Spinal cord (tissue), 10 donors: ENCODE results near the gene AATK. TPM values are rescaled to one million over a fixed set of nuclear protein-coding genes. Genes with fewer than 3 reads are reported as not detected.

ENCODE experiments used
- DNase-seq, 6 donors: peaks; one replicate each; pipeline versions ENCODE4 v3.0.0 to v3.0.0-alpha.2; 2013 to 2015; ENCODE audit warnings: low spot score in 6 of 6, low read depth in 4 of 6
- H3K27ac ChIP-seq: one replicate; pipeline ENCODE4 v1.5.1; 2013; ENCODE audit warnings: low read depth, low read length, control low read depth
- H3K27me3 ChIP-seq: one replicate; pipeline ENCODE4 v1.6.1; 2013; ENCODE audit warnings: low read length; ENCODE audit not compliant: control insufficient read depth, insufficient read depth
- H3K36me3 ChIP-seq: one replicate; pipeline ENCODE4 v1.6.1; 2013; ENCODE audit warnings: low read length; ENCODE audit not compliant: control insufficient read depth, insufficient read depth
- H3K4me1 ChIP-seq: one replicate; pipeline ENCODE4 v1.6.1; 2013; ENCODE audit warnings: low read length; ENCODE audit not compliant: control insufficient read depth, insufficient read depth
- H3K4me3 ChIP-seq: one replicate; pipeline ENCODE4 v1.5.1; 2013; ENCODE audit warnings: low read depth, low read length, control low read depth
- H3K9me3 ChIP-seq: one replicate; pipeline ENCODE4 v1.6.1; 2013; ENCODE audit warnings: low read length; ENCODE audit not compliant: control insufficient read depth, insufficient read depth
- whole genome bisulfite sequencing: methylation state at CpG from one replicate; pipeline ENCODE4 v1.1.5; 2013; ENCODE audit warnings: missing lambda C conversion rate; ENCODE audit not compliant: insufficient coverage; 5-methylcytosine and 5-hydroxymethylcytosine counted together
- polyA plus RNA-seq, 2 donors: library from polyadenylated mRNA; unstranded; fragments of 120-200 nt; gene quantifications; one replicate each; pipeline ENCODE4 v1.2.1, GENCODE V29; 2013; ENCODE audit not compliant: insufficient read length in 2 of 2
- total RNA-seq, 2 donors: library from RNA; depleted of rRNA in 1 of 2; stranded (reverse); fragments of 120-200 nt in 1 of 2; fragments of >200 nt in 1 of 2; gene quantifications; one replicate each; pipeline versions ENCODE4 v1.2.3 to v1.2.4, GENCODE V29; 2013 to 2014
- donor health status: healthy.

AATK gene
- total and polyA plus RNA-seq, 4 donors, result 41.9 to 149 (median 111) TPM

DNA sequence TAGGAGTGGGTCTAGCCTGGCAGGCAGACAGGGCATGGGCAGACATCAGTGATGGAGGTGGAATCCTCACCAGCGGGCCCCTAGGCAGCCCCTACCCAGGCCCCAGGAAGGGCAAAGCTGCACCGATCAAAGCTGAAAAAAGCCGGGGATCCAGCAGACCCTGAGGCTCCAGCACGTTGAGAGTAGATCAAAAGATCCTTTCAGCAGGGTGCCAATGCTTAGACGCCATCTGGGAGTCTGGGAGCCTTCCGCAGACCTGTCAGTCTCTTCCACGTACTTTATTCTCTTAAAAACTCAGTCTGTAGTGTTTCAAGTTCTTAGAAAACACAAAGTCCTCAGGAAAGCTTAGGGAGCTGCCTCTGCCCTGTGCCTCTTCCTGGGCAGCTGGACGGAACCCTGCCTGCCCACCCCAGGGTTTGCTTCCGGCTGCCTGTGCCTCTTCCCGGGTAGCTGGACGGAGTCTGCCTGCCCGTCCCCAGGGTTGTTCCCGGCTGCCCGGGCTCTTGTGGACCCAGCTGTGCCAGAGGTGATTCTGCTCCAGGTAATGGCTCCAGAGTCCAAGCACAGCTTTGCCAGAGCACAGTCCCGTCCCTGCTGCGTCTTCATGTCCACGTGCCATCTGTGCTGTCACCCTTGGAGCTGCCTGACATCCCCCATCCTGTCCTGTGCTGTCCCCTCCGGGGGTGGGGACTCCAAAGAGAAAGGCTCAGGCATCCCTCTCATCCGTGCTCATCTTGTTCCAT is 51.5 kb downstream of the AATK start:
- 54% methylated on average over 19 of the region's 19 CpGs for WGBS
- peaks cover 99% of the 10 kb centered on the region for H3K36me3 ChIP-seq
- H3K4me3 ChIP-seq, result no peak overlapping the region
- no peaks in the 10 kb centered on the region for H3K9me3 ChIP-seq
- peak in 1 of 6 donors; percentile 63 for DNase-seq
- peaks cover 83% of the 10 kb centered on the region for H3K4me1 ChIP-seq
- H3K27me3 ChIP-seq, result no peaks in the 10 kb centered on the region
- peak overlapping the region; percentile 36 for H3K27ac ChIP-seq

DNA sequence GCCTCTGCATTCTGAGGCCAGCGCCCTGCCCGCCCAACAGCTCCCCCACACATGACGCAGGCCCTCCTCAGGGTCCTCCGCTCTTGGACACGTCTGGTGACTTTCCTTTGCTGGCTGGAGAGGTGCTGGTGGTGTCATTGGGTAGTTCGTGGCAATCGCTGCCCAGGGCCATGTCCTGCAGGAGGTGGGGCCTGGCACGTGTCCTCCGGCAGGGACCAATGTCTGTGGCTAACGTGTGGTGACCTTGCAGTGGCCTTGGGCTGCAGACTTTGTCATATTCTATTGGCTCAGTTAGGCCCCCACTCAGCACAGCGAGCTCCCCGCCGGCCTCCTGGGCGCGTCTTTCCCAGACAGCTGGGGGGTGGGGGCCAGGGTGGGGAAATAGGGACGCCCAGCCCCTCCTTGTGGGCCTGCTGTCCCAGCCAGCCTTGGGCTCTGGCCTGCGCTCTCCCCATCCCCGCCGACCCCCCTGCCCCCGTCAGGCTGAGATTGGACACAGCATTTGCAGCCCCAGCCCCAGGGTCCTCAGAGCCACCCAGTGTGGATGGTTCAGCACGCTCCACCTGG is 52.8 kb downstream of the AATK start:
- Histone ChIP-seq H3K36me3 (peaks cover 100% of the 10 kb centered on the region), H3K4me1 (peaks cover 81% of the 10 kb centered on the region), H3K4me3 (no peak overlapping the region), H3K27ac (no peak overlapping the region), H3K9me3 (no peaks in the 10 kb centered on the region), H3K27me3 (no peaks in the 10 kb centered on the region)
- no peak for DNase-seq
- WGBS, result 79% methylated on average over 13 of the region's 21 CpGs

DNA sequence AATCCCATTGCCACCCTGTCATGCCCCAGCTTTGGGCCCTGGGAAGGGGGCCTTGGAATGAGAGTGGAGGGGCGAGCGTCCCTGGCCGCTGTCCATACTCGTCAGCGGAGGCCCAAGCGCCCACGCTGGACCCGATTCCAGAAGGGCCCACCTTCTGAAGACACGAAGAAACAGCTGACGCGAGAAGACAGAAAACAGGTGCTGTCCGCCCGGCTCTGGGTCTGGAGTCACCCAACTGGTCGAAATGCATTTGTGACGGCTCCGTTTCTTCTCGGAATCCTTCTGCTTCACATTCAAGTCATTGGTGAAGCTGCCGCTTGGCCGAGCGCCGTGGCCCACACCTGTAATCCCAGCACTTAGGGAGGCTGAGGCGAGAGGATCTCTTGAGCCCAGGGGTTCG is 53.6 kb downstream of the AATK start:
- Histone ChIP-seq H3K27ac (no peak overlapping the region), H3K36me3 (peaks cover 100% of the 10 kb centered on the region), H3K27me3 (no peaks in the 10 kb centered on the region), H3K4me3 (no peak overlapping the region), H3K9me3 (no peaks in the 10 kb centered on the region), H3K4me1 (peaks cover 73% of the 10 kb centered on the region)
- WGBS, result 93% methylated on average over 23 of the region's 23 CpGs
- DNase-seq, result no peak

DNA sequence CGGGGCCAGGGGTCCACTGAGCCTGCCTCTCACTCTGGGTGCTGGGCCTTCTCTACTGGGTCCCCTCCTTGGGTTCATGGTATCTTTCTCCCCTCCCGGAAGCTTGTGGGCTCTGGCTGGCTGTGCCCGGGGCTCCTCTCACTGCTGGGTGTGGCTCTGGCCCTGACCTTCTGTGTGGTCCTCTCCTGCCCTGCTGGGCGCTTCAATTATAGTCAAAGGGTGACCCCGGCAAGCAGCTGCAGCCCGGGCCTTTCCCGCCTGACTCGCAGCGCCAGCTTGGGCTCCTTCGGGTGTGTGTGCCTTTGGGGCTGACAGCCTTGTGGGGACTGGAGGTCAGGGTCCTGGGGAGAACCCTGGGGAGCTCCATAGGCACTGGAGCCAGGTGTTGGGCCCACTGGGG is 55.0 kb downstream of the AATK start:
- Histone ChIP-seq H3K36me3 (peaks cover 100% of the 10 kb centered on the region), H3K27ac (no peak overlapping the region), H3K4me1 (peaks cover 60% of the 10 kb centered on the region), H3K27me3 (no peaks in the 10 kb centered on the region), H3K4me3 (no peak overlapping the region), H3K9me3 (no peaks in the 10 kb centered on the region)
- DNase-seq, result no peak
- WGBS, result 71% methylated on average over 10 of the region's 10 CpGs

DNA sequence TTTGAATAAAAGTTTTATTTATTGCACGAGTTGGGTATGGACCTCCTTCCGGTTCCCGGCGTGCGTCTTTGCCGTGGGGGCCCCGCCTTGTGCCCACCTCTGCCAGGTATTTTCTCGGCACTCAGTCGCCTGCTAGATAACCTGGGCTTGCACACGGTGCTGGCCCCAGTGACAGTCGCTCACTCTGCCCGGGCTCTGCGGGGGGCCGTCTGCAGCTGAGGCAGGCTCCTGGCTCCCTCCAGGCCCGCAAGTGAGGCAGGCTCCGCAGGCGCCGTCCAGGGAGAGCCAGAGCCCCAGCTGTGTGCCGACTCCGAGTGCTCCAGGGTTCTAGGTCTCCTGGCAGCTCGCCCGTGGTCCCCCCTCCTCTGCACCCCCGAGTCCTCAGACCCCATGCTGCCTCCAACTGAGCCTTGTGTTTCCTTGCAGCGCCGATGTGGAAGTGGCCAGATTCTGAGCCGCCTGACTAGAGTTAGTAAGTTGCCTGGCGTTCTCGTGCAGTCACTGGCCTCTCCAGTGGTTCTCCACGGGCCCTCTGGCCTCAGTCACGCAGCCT is 55.5 kb downstream of the AATK start:
- H3K27me3 ChIP-seq, result no peaks in the 10 kb centered on the region
- peaks cover 100% of the 10 kb centered on the region for H3K36me3 ChIP-seq
- H3K4me1 ChIP-seq, result peaks cover 55% of the 10 kb centered on the region
- WGBS, result 54% methylated on average over 27 of the region's 30 CpGs
- no peak overlapping the region for H3K4me3 ChIP-seq
- H3K9me3 ChIP-seq, result no peaks in the 10 kb centered on the region
- DNase-seq, result no peak
- peak overlapping the region; percentile 3 for H3K27ac ChIP-seq

DNA sequence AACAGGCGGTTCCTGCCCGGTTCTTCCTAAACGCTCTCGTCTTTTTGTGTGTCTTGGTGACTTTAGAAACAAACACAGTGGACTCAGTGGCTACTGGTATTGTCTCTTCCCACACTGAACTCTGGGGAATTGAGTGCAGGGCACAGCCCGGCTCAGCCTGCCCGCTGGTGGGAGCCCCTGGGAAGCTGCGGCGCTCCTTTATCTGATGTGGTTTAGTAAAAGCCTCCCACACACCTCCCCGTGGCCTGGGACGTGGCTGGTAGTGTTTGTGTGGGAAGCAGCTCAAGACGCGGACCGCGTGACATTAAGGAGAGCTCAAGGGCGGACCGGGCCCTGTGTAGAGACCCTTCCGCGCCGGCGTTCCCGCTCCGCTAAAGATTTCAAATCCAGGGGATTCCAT is 56.1 kb downstream of the AATK start:
- Histone ChIP-seq H3K9me3 (no peaks in the 10 kb centered on the region), H3K27ac (peak overlapping the region; percentile 6), H3K4me3 (no peak overlapping the region), H3K36me3 (peaks cover 100% of the 10 kb centered on the region), H3K27me3 (no peaks in the 10 kb centered on the region), H3K4me1 (peaks cover 48% of the 10 kb centered on the region)
- 63% methylated on average over 2 of the region's 22 CpGs for whole genome bisulfite sequencing
- no peak for DNase-seq

DNA sequence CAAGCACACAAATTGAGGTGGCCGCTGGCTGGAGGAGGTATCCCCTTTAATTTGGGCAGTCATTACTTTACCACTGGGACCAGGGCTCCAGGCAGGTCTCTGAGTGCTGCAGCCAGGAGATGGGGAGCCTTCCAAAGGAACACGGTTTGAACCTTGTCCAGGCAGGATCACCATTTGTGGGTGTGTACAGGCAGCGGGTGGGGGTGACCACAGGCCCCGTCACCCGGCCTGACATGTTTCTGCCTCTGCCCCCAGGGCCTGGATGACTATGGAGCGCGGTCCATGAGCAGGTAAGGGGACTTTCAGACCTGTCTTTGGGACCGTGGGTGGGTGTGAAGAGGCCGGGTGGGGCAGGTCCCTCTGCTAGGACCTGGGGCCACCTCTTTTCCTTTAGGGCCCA is 57.8 kb downstream of the AATK start:
- Histone ChIP-seq H3K4me3 (no peak overlapping the region), H3K27ac (no peak overlapping the region), H3K9me3 (no peaks in the 10 kb centered on the region), H3K36me3 (peaks cover 100% of the 10 kb centered on the region), H3K4me1 (peaks cover 38% of the 10 kb centered on the region), H3K27me3 (no peaks in the 10 kb centered on the region)
- DNase-seq, result no peak
- WGBS, result 87% methylated on average over 7 of the region's 9 CpGs

DNA sequence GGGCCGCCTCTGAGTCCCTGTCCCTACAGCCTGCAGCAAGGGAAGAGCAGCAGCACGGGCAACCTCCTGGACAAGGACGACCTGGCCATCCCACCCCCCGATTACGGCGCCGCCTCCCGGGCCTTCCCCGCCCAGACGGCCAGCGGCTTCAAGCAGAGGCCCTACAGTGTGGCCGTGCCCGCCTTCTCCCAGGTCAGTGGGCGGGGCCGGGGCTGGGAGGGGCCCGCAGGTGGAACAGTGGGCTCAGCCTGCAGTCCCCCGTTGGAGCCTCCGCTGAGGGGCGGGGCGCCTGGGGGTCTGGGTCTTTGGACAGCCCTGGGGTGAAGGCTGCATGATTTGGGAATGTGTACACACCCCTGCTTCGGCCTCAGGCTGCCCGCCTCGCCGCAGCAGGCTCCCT is 59.3 kb downstream of the AATK start:
- Histone ChIP-seq H3K27me3 (no peaks in the 10 kb centered on the region), H3K27ac (no peak overlapping the region), H3K9me3 (no peaks in the 10 kb centered on the region), H3K36me3 (peaks cover 100% of the 10 kb centered on the region), H3K4me3 (no peak overlapping the region), H3K4me1 (peaks cover 34% of the 10 kb centered on the region)
- 92% methylated on average over 23 of the region's 24 CpGs for WGBS
- DNase-seq, result no peak

DNA sequence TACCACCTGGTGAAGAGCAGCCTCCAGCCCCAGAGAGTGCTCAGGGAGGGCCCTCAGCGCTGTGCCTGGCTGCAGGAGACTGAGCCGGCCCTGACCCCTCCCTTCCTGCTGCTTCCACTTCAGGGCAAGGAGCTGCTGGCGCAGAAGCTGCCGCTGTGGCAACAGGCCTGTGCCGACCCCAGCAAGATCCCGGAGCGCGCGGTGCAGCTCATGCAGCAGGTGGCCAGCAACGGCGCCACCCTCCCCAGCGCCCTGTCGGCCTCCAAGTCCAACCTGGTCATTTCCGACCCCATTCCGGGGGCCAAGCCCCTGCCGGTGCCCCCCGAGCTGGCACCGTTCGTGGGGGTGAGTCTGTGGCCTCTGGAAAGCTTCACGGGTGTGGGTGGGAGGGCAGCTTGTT is 62.6 kb downstream of the AATK start:
- Histone ChIP-seq H3K4me1 (peaks cover 8% of the 10 kb centered on the region), H3K9me3 (no peaks in the 10 kb centered on the region), H3K27me3 (no peaks in the 10 kb centered on the region), H3K36me3 (peaks cover 96% of the 10 kb centered on the region), H3K27ac (no peak overlapping the region), H3K4me3 (no peak overlapping the region)
- 88% methylated on average over 20 of the region's 20 CpGs for WGBS
- no peak for DNase-seq

DNA sequence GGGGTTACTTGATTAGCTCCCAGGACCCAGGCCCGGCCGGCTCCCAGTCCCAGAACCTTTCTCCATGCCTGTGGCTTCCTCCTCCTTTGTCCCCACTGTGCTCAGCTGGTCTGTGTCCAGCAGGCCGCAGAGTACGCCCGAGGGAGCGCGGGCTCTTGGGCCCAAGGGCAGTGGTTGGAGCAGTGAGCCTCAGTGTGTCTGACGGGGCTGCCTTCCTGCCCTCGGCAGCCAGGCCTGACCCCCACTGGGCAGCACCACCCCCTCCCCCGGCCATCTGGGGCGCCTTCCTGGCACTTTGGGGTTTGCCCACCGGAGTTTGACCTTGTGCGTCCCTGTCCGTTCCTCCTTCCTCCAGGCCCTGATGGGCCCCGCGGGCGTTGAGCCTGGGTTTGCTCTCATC is 63.2 kb downstream of the AATK start:
- 95% methylated on average over 14 of the region's 17 CpGs for WGBS
- peaks cover 95% of the 10 kb centered on the region for H3K36me3 ChIP-seq

More for the DNA sequence above, 63.2 kb downstream of the AATK start:
- no peak for DNase-seq
- Histone ChIP-seq H3K9me3 (no peaks in the 10 kb centered on the region), H3K27ac (no peak overlapping the region), H3K4me3 (no peak overlapping the region), H3K4me1 (peaks cover 12% of the 10 kb centered on the region), H3K27me3 (no peaks in the 10 kb centered on the region)
